HG03575 (cell line): ENCODE measurements around the gene TPGS2.
"Not testable (repeated sequence)": the region's sequence is repeated elsewhere in the genome, so short reads cannot be mapped to it uniquely, and the experiment has no call there.

Experiments
- ATAC-seq: cut with Tn5 transposase; IDR thresholded peaks from one replicate; pipeline ENCODE4 v1.9.1; 2021; ENCODE audit not compliant: unreplicated experiment, insufficient number of reproducible peaks, low FRiP score; ENCODE audit errors: extremely low read depth

TPGS2 gene

DNA sequence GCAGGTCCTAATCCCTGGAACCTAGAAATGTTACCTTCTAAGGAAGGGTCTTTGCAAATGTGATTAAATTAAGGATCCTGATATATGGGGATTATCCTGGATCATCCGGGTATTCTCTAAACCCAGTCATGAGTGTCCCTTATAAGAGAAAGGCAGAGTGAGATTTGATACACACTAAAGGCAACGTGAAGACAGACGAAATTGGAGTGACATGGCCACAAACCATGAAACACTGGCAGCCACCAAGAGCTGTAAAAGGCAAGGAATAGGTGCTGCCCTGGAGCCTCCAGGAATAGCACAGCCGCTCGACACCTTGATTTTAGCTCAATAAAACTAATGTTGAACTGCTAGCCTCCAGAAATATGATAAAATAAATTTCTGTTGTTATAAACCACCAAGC, 45.0 kb downstream of the TPGS2 start:
- no peak for ATAC-seq

DNA sequence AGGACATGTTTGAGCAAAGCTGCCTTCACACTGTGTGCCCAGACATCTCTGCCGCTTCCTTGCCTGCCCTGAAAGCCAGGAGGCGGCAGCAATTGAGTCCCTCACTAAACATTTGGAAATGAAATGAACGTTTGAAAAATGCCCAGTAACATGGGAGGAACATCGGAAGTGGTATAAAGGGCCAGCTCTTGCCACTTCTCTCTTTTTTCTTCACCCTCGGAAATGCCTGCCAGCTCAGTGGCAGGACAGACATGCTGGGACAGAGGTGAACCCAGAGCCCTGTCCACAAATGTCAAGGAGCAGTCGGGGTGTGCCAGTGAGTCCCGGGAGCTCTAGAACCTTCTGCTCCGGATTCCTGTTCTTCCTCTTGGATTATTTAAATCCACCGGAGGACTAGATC, 46.1 kb downstream of the TPGS2 start:
- no peak for ATAC-seq

DNA sequence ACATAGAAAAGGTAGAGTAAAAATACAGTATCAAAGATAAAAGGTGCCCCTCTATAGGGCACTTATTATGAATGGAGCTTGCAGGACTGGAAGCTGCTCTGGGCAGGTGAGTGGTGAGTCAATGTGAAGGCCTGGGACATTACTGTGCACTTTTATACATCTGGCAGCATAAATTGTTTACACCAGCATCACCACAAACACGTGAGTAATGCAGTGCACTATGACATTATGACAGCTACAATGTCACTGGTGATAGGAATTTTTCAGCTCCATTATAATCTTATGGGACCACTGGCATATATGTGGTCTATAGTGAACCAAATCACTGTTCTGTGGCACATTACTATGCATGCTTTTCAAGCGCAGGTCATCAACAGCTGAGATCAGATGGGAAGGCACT, 48.1 kb downstream of the TPGS2 start:
- ATAC-seq = no peak

DNA sequence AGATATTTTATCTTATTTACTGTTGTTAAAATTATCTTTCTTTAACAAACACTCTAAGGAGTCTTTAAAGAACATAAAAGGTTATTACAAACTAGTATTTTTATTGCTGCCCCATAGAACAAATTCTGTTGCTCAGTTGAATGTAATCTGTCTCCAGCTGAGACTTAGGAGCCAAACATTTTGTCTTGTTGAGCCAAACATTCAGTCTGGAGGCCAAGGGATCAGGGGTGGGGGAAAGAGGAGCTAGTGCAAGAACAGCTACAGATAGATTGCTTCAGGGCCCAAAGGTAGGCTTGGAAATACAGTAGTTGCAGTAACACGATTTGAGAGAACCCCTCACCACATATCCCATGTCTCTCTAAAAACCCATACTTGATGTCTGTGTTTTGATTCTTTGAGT, 51.2 kb downstream of the TPGS2 start:
- ATAC-seq = no peak

DNA sequence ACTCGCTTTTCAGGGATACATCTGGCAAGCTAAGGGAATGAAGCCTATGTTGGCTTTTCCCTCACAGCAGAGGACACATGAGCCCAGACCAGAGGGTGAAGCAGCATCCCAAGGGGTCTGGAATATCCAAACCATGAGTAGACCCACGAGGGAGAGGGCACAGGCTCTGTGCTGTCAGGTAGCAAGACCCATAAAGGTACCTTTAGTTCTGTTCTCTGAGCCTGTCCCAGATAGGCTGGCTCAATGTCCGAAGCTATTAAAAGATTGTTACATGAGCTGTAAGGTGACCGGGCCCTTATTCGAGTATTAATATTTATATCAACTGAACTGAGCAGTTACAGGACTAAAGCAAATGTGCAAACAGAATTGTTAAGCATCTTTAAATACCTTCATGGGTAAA, 52.2 kb downstream of the TPGS2 start:
- ATAC-seq = no peak

- no peak for ATAC-seq
Measured at GRCh38 chr18:36775396-36775795, 53.4 kb downstream of the TPGS2 start.

- no peak for ATAC-seq
Measured at GRCh38 chr18:36772241-36772723, 56.5 kb downstream of the TPGS2 start.

GRCh38 chr18:36771245-36771644, 57.6 kb downstream of the TPGS2 start:
- no peak for ATAC-seq

DNA sequence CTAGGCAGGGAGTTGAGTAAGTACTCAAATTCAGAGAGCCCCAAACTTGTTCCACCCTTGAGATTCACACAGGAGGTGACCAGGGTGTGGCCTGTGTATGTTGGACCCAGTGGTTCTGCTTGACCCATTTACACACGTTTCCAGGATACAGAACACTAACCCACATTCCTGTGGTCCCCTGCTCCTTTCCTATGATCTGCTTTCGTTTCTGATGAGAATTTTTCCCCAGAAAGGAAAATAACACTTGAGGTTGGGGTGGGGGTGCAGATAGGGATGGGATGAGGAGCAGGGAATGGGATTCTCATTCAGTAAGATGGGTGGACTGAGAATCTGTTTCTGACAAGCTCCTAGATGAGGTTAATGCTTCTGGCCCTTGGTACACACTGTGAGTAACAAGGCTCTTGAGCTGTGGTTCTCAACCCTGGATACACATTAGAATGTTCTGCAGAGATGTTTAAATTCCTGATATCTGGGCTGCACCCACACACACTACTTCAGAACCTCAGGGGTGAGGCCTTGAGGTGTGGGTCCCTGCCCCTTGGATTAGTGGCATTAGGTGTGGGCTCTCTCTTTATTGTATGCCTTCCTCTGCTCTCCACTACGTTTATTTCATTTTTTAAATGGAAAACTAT, 58.4 kb downstream of the TPGS2 start:
- no peak for ATAC-seq

DNA sequence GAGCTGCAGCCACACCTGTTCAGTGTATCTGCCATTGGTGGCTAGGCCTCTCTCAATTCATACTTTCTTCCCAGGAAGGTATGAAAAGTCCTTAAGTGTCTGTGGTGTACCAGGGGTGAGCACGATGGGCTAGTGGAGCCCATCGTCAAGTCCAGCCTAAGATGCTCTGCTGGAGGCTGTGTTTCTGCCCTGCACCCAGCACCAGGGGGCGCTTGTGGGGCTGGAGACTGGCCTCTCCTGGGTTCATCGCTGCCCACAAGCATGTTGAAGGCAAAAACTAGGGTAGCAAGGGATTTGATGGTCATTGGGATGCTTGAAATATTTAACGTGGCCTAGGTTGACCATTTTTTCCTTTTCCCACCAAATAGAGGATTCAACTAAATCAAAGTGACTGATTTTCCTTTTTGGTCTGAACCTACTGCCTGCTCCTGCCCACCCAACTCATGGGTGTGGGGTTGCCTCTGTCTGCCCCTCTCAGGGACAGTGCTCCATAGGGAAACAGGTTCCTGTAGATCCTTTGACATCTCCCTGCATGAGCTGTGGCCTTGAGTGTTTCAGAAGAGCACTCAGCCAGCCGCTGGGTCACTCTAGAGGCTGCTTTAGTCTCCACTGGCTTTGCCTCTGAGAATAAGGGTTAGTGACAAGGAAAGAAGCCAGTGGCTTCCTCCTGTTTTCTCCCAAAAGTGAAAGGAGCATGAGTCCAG, 59.0 kb downstream of the TPGS2 start:
- ATAC-seq = no peak

DNA sequence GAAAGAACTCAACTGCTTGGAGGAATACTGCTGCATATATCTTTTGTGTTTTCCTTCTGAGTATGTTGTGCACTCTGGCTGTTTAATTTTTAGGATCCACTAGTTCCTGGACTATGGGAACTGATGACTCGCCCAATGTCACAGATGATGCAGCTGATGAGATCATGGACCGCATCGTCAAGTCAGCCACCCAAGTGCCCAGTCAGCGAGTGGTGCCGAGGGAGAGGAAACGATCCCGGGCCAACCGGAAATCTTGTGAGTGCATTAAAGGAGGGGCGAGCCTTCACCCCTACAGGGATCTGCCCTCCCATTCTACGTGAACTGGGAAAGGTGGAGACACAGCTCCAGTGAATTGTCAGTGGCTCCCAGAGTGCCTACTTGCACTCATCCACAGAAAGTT, 59.6 kb downstream of the TPGS2 start:
- ATAC-seq = no peak

- no peak for ATAC-seq
Measured at GRCh38 chr18:36766836-36767235, 62.0 kb downstream of the TPGS2 start.

DNA sequence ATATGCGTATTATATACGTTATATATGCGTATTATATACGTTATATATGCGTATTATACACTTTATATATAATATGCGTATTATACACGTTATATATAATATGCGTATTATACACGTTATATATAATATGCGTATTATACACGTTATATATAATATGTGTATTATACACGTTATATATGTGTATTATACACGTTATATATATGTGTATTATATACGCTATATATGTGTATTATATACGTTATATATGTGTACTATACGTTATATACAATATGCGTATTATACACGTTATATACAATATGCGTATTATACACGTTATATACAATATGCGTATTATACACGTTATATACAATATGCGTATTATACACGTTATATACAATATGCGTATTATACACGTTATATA, 65.8 kb downstream of the TPGS2 start:
- ATAC-seq = not testable (repeated sequence)

GRCh38 chr18:36762074-36762473, 66.7 kb downstream of the TPGS2 start:
- no peak for ATAC-seq

GRCh38 chr18:36761186-36761698, 67.6 kb downstream of the TPGS2 start:
- ATAC-seq = no peak

- ATAC-seq = no peak
Measured at GRCh38 chr18:36760598-36760997, 68.2 kb downstream of the TPGS2 start.

DNA sequence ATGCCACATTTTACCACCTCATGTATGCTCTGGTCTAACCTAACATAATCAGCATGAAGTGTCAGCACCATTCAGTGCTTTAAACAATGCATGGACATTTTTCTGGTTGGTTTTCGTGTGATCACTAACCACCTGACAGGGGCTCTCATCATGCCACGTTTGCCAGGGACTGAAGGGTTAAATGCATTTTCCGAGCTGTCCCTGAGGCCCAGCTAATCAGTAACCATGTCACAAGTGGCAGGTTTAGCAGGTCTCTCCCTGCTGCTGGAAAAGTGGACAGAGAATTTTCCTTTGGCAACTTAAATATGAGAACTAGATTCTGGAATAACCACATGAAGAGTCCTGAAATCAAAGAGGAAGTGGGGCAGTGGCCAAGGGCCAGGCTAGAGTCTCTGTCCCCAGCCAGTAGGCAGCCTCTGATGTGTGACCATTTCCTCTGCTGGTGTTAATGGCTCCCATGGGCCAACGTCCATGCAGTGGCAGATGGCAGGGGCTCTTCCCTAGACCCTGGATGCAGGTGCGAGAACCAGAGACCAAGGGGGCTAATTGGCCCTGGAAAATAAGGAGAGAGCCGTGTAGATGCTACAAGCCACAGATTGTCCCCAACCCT, 69.5 kb downstream of the TPGS2 start:
- ATAC-seq = no peak

DNA sequence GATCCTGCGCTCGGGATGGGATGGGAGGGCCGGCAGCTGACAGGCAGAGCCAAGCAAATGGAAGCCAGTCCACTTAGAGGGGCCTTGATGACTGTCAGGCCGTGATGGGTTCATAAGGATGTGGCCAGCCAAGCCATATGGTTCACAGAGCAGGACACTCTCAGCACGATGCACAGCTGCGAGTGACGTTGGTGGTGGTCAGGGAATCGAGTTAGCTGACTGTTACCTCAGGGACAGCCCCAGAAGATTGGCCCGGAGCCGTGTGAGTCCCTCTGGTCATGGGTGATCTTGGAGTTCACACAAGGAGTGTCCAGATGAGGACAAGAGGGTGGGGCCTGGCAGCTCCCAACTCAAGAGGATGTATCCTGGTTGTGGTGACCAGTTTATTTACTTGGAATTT, 70.2 kb downstream of the TPGS2 start:
- ATAC-seq = no peak

DNA sequence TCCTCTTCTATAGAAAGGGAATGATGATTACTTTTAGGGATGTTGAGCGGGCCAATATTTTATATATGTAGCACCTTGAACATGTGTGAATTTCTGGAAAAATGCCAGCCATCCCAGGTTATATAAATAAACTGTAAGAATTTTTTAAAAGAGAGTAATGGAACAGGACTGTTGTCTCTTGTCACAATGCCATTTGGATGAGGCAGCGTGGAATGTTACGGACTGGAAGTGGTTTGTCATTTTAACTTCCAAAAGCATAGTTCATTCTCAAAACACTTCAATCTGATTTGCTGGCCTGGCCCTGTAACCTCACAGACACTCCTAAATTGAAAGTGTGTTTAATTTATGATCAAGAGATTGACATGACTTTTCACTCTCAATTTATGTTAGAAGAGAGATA, 70.8 kb downstream of the TPGS2 start:
- ATAC-seq = no peak

DNA sequence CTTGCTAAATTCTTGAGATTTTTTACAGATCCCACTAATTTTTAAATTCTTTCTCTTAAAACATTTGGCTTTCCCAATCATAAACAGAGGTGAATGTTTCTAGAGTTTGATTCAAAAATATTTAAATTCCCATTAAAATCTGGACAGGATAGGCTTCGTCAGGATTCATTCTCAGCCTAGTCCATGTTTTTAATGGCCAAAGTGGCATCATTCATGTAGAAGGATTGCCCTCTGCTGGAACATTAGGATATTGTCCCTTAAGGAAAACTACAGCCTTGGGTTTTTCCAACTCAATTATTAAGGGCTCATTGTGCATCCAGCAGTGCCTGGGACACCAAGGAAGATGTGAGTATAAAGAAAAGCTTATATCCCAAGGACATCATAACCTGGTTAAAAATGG, 71.7 kb downstream of the TPGS2 start:
- no peak for ATAC-seq
